IMR-90 (cell line): Measurements from ENCODE around the gene ERLIN1. TPM values are rescaled to one million over a fixed set of nuclear protein-coding genes. Genes with fewer than 3 reads are reported as not detected.

Experiments
- ATAC-seq: fragments of 200-7000 bp; cut with Tn5 transposase; 2 replicates; pipeline ENCODE4 v1.9.1; 2020; ENCODE audit warnings: low read depth, mild to moderate bottlenecking, moderate library complexity
- BruUV-seq: library from RNA; stranded (reverse); fragments of 400-500 nt; replicated peaks from 2 replicates; lab custom pipeline; 2021; lab: Mats Ljungman, UMichigan
- CTCF ChIA-PET: fragments of 300-600 bp; formaldehyde crosslinking; extraction: SDS; loops from one replicate; lab custom pipeline; 2021; ENCODE audit warnings: antibody characterized with exemption; lab: Yijun Ruan, JAX
- POLR2A ChIA-PET: fragments of 300-600 bp; sonication (Branson Sonifier 250); formaldehyde crosslinking; loops from one replicate; lab custom pipeline; 2022; ENCODE audit warnings: antibody characterized with exemption; ENCODE audit not compliant: unreplicated experiment; lab: Charles Lee
- DNase-seq: peaks from one replicate; pipeline ENCODE4 v3.0.0; 2013
- H2AFZ ChIP-seq: replicated peaks from 2 replicates; pipeline ENCODE3; 2013; ENCODE audit warnings: low read length, mild to moderate bottlenecking; ENCODE audit not compliant: poor library complexity
- H2AK5ac ChIP-seq: 2 replicates; pipeline ENCODE4 v1.6.1; 2013; ENCODE audit warnings: low read depth, low read length, inconsistent platforms
- H2AK9ac ChIP-seq: replicated peaks from 2 replicates; pipeline ENCODE3; 2013; ENCODE audit warnings: mild to moderate bottlenecking, low read depth, low read length, moderate library complexity; ENCODE audit not compliant: poor library complexity
- H2BK120ac ChIP-seq: 2 replicates; pipeline ENCODE4 v1.6.1; 2013; ENCODE audit warnings: low read depth, low read length, inconsistent platforms
- H2BK15ac ChIP-seq: 3 replicates; pipeline ENCODE4 v1.6.1; 2013; ENCODE audit warnings: low read depth, low read length, inconsistent platforms
- H2BK20ac ChIP-seq: 2 replicates; pipeline ENCODE4 v1.6.1; 2013; ENCODE audit warnings: low read depth, mild to moderate bottlenecking, inconsistent platforms, low read length, moderate library complexity
- H2BK5ac ChIP-seq: 2 replicates; pipeline ENCODE4 v1.6.1; 2013; ENCODE audit warnings: mild to moderate bottlenecking, low read depth, low read length, inconsistent platforms; ENCODE audit not compliant: poor library complexity, severe bottlenecking
- H3K14ac ChIP-seq: replicated peaks from 2 replicates; pipeline ENCODE4 v1.6.1; 2013; ENCODE audit warnings: low read depth, low read length, inconsistent platforms
- H3K18ac ChIP-seq: 2 replicates; pipeline ENCODE4 v1.6.1; 2013; ENCODE audit warnings: low read depth, low read length, control low read depth
- H3K23ac ChIP-seq: 2 replicates; pipeline ENCODE4 v1.6.1; 2013; ENCODE audit warnings: low read depth, low read length, inconsistent platforms
- H3K27ac ChIP-seq: 2 replicates; pipeline ENCODE4 v1.5.1; 2013; ENCODE audit warnings: mild to moderate bottlenecking, control low read depth, low read length; ENCODE audit not compliant: insufficient read depth
- H3K27me3 ChIP-seq: 2 replicates; pipeline ENCODE4 v1.6.1; 2013; ENCODE audit warnings: low read length; ENCODE audit not compliant: control insufficient read depth, insufficient read depth
- H3K36me3 ChIP-seq: 2 replicates; pipeline ENCODE4 v1.6.1; 2013; ENCODE audit warnings: low read length, mixed read lengths; ENCODE audit not compliant: control insufficient read depth, insufficient read depth
- H3K4ac ChIP-seq: 2 replicates; pipeline ENCODE4 v1.6.1; 2013; ENCODE audit warnings: low read depth, low read length, inconsistent platforms
- H3K4me1 ChIP-seq: 2 replicates; pipeline ENCODE4 v1.6.1; 2013; ENCODE audit warnings: low read length, mixed read lengths; ENCODE audit not compliant: control insufficient read depth, insufficient read depth
- H3K4me2 ChIP-seq: 2 replicates; pipeline ENCODE4 v1.6.1; 2013; ENCODE audit warnings: low read depth, mild to moderate bottlenecking, control low read depth, low read length, moderate library complexity
- H3K4me3 ChIP-seq: 2 replicates; pipeline ENCODE4 v1.5.1; 2013; ENCODE audit warnings: low read depth, mild to moderate bottlenecking, control low read depth, low read length, moderate library complexity; ENCODE audit not compliant: insufficient read depth
- H3K56ac ChIP-seq: 2 replicates; pipeline ENCODE4 v1.6.1; 2013; ENCODE audit warnings: low read length, inconsistent platforms; ENCODE audit not compliant: insufficient read depth; ENCODE audit errors: extremely low read depth
- H3K79me1 ChIP-seq, 2 experiments: 2 replicates each; pipeline ENCODE4 v1.6.1; 2013; ENCODE audit warnings: low read length in 2 of 2, inconsistent platforms in 1 of 2, low read depth in 1 of 2
- H3K9ac ChIP-seq: 2 replicates; pipeline ENCODE4 v1.6.1; 2013; ENCODE audit warnings: low read depth, low read length, control low read depth
- H3K9me1 ChIP-seq: 2 replicates; pipeline ENCODE4 v1.6.1; 2013; ENCODE audit warnings: low read length, inconsistent platforms; ENCODE audit not compliant: insufficient read depth
- H3K9me3 ChIP-seq: 2 replicates; pipeline ENCODE4 v1.6.1; 2013; ENCODE audit warnings: low read length; ENCODE audit not compliant: control insufficient read depth, insufficient read depth
- H4K20me1 ChIP-seq: 2 replicates; pipeline ENCODE4 v1.6.1; 2013; ENCODE audit warnings: low read length, inconsistent platforms; ENCODE audit not compliant: insufficient read depth
- H4K5ac ChIP-seq: 2 replicates; pipeline ENCODE4 v1.6.1; 2013; ENCODE audit warnings: mild to moderate bottlenecking, low read depth, low read length, control low read depth
- H4K8ac ChIP-seq, 2 experiments: 2 replicates each; pipeline ENCODE4 v1.6.1; 2013; ENCODE audit warnings: low read depth in 2 of 2, low read length in 2 of 2, control low read depth in 1 of 2, inconsistent platforms in 1 of 2
- H4K91ac ChIP-seq: 2 replicates; pipeline ENCODE4 v1.6.1; 2013; ENCODE audit warnings: low read depth, low read length, inconsistent platforms; ENCODE audit not compliant: insufficient read depth
- CEBPB ChIP-seq: IDR thresholded peaks from 2 replicates; pipeline ENCODE4 v1.6.1; 2012; ENCODE audit warnings: low read depth, low read length, improper control_type of control experiment
- CTCF ChIP-seq: conservative IDR thresholded peaks from 2 replicates; pipeline ENCODE4 v1.5.1; 2012; ENCODE audit warnings: mild to moderate bottlenecking, low read depth, low read length, improper control_type of control experiment
- ELK1 ChIP-seq: fragments of 150-350 bp; IDR thresholded peaks from 2 replicates; pipeline ENCODE4 v1.6.1; 2016; ENCODE audit warnings: low read depth, mild to moderate bottlenecking, low read length, moderate library complexity, borderline replicate concordance
- FOS ChIP-seq: fragments of 150-350 bp; IDR thresholded peaks from 2 replicates; pipeline ENCODE4 v1.6.1; 2016; ENCODE audit warnings: low read depth, low read length
- MAFK ChIP-seq: IDR thresholded peaks from 2 replicates; pipeline ENCODE4 v1.6.1; 2012; ENCODE audit warnings: low read depth, low read length, improper control_type of control experiment
- MAZ ChIP-seq: IDR thresholded peaks from 2 replicates; pipeline ENCODE4 v1.6.1; 2012; ENCODE audit warnings: low read depth, mild to moderate bottlenecking, low read length, improper control_type of control experiment, moderate library complexity, borderline replicate concordance
- NFE2L2 ChIP-seq: fragments of 150-350 bp; IDR thresholded peaks from 2 replicates; pipeline ENCODE4 v1.6.1; 2016; ENCODE audit warnings: low read depth, mild to moderate bottlenecking, low read length
- POLR2A ChIP-seq: IDR thresholded peaks from 2 replicates; pipeline ENCODE4 v1.6.1; 2012; ENCODE audit warnings: mild to moderate bottlenecking, low read depth, low read length
- RFX5 ChIP-seq: IDR thresholded peaks from 2 replicates; pipeline ENCODE4 v1.8.0; 2012; ENCODE audit warnings: low read depth, mild to moderate bottlenecking, low read length, moderate library complexity
- SMC3 ChIP-seq: fragments of 150-350 bp; IDR thresholded peaks from 2 replicates; pipeline ENCODE4 v1.6.1; 2016; ENCODE audit warnings: low read depth, mild to moderate bottlenecking, antibody characterized with exemption, low read length, moderate library complexity
- USF2 ChIP-seq: fragments of 150-350 bp; IDR thresholded peaks from 2 replicates; pipeline ENCODE4 v1.6.1; 2017; ENCODE audit warnings: mild to moderate bottlenecking, antibody characterized with exemption, low read length, low read depth
- WGBS, 2 experiments: methylation state at CpG; one replicate each; pipeline versions ENCODE4 v1.1.5 to v1.1.7; 2013; ENCODE audit warnings: missing lambda C conversion rate in 2 of 2; ENCODE audit not compliant: insufficient read length in 1 of 2; ENCODE audit errors: extremely low coverage in 2 of 2; 5-methylcytosine and 5-hydroxymethylcytosine counted together
- dilution Hi-C: fragments of 300-500 bp; cut with HindIII; formaldehyde crosslinking; loops from one replicate; pipeline ENCODE4 v1.14.3; 2018; ENCODE audit warnings: low sequenced_read_pairs; ENCODE audit not compliant: unreplicated experiment
- in situ Hi-C: fragments of 300-500 bp; cut with MboI; formaldehyde crosslinking; loops from 3 replicates; pipeline ENCODE4 v1.14.3; 2019; ENCODE audit warnings: low sequenced_read_pairs, inconsistent platforms, mixed read lengths
- intact Hi-C: fragments of 100-400 bp; cut with micrococcal nuclease; formaldehyde crosslinking; loops from 2 replicates; pipeline ENCODE4 v1.10.0; 2022
- polyA plus RNA-seq, 3 experiments: library from polyadenylated mRNA; depleted of rRNA; stranded (reverse); fragments of >200 nt; gene quantifications; 2 replicates each; pipeline ENCODE4 v1.2.3, GENCODE V29; 2012; ENCODE audit warnings: low replicate concordance in 1 of 3
- total RNA-seq: library from RNA; depleted of rRNA; stranded (reverse); fragments of >200 nt; gene quantifications from 2 replicates; pipeline ENCODE4 v1.2.3, GENCODE V29; 2012

Gene ERLIN1
- total and polyA plus RNA-seq, 2 of the 4 experiments (the other 2 are of a cell fraction) = 31.5 to 33.9 TPM

GRCh38 chr10:100153239-100153825, 32.5 kb downstream of the ERLIN1 start:
- ATAC-seq (no peak), DNase-seq (no peak)
- H3K4me2 ChIP-seq = no peak overlapping the region
- 0 out of 2 replicates have a peak, but pooled peaks cover 3% of the 10 kb centered on the region for H3K9me1 ChIP-seq
- BruUV-seq = no TSS peak
- WGBS, 2 experiments = no CpG with 5 or more reads among the region's 4 CpGs
- in situ Hi-C loops (no loop called here), intact Hi-C loops (no loop called here), dilution Hi-C loops (no loop called here)
- no peak overlapping the region for H2AK9ac ChIP-seq
- H3K79me1 ChIP-seq = peaks cover 12 to 18% of the 10 kb centered on the region in 2 experiments
- no peak overlapping the region for H4K5ac ChIP-seq
- no peaks in the 10 kb centered on the region for H3K9me3 ChIP-seq
- H3K27me3 ChIP-seq = no peaks in the 10 kb centered on the region
- H3K4me3 ChIP-seq = no peak overlapping the region
- H3K36me3 ChIP-seq = peaks cover 23% of the 10 kb centered on the region
- H3K27ac ChIP-seq = no peak overlapping the region
- no peak overlapping the region for H2BK5ac ChIP-seq
- no peak overlapping the region for H3K14ac ChIP-seq
- no peak overlapping the region for H3K9ac ChIP-seq
- H3K4me1 ChIP-seq = no peaks in the 10 kb centered on the region
- H4K91ac ChIP-seq = no peak overlapping the region
- no peak overlapping the region for H4K8ac ChIP-seq
- no peak overlapping the region for H2BK20ac ChIP-seq
- H3K18ac ChIP-seq = no peak overlapping the region
- TF ChIP-seq SMC3 = no peak
- TF ChIP-seq MAFK = no peak
- no peak for TF ChIP-seq ELK1
- TF ChIP-seq USF2 = no peak
- TF ChIP-seq NFE2L2 = no peak
- TF ChIP-seq CEBPB = no peak
- no peak for TF ChIP-seq MAZ
- TF ChIP-seq POLR2A = no peak
- no peak for TF ChIP-seq CTCF
- no peak for TF ChIP-seq RFX5
- TF ChIP-seq FOS = no peak
- no peaks in the 10 kb centered on the region for H4K20me1 ChIP-seq
- no peak overlapping the region for H3K23ac ChIP-seq
- H2BK15ac ChIP-seq = no peak overlapping the region
- no peak overlapping the region for H3K56ac ChIP-seq
- CTCF ChIA-PET = no interaction called here
- H2AK5ac ChIP-seq = no peak overlapping the region
- no peak overlapping the region for H2BK120ac ChIP-seq
- H2AFZ ChIP-seq = no peak overlapping the region
- POLR2A ChIA-PET = no interaction called here
- H3K4ac ChIP-seq = no peak overlapping the region
